WI38 (cell line): Measurements from ENCODE around the gene PARP1.

Source experiments
- H3K4me3 ChIP-seq: 2 replicates; pipeline ENCODE4 v1.5.1; 2011; ENCODE audit warnings: low read depth, mild to moderate bottlenecking, control low read depth, low read length
- CTCF ChIP-seq: IDR thresholded peaks from 2 replicates; pipeline ENCODE4 v1.5.1; 2012; ENCODE audit warnings: low read depth, mild to moderate bottlenecking, control low read depth, low read length

Gene PARP1

GRCh38 chr1:226318471-226318870 lies 89.4 kb downstream of the PARP1 start:
- no peak for TF ChIP-seq CTCF

GRCh38 chr1:226314055-226314454 lies 93.8 kb downstream of the PARP1 start:
- TF ChIP-seq CTCF: no peak
- no peak overlapping the region for H3K4me3 ChIP-seq

More at GRCh38 chr1:226318471-226318870, 89.4 kb downstream of the PARP1 start:
- H3K4me3 ChIP-seq: no peak overlapping the region

GRCh38 chr1:226312065-226312464 lies 95.8 kb downstream of the PARP1 start:
- TF ChIP-seq CTCF: no peak
- H3K4me3 ChIP-seq: no peak overlapping the region

GRCh38 chr1:226311376-226311775 lies 96.5 kb downstream of the PARP1 start:
- TF ChIP-seq CTCF: no peak

More at GRCh38 chr1:226311376-226311775, 96.5 kb downstream of the PARP1 start:
- no peak overlapping the region for H3K4me3 ChIP-seq
